Measurements from ENCODE around the gene HERC3. TPM values are rescaled to one million over a fixed set of nuclear protein-coding genes. Genes with fewer than 3 reads are reported as not detected.

Gene HERC3
- total RNA-seq, 1 experiment from 2014 or later: 5.5 TPM

GRCh38 chr4:88754796-88755195 lies 162.5 kb downstream of the HERC3 start:
- Mint-ChIP-seq H3K27me3 (ENCODE audit: low read depth) (no peaks in the 10 kb centered on the region), H3K36me3 (peaks cover 9% of the 10 kb centered on the region), H3K9me3 (no peaks in the 10 kb centered on the region), H3K4me3 (no peak overlapping the region), H3K27ac (no peak overlapping the region), H3K4me1 (peaks cover 23% of the 10 kb centered on the region)
- DNase-seq (ENCODE audit: low spot score) (no peak), ATAC-seq (no peak)
- TF ChIP-seq ATF3 (CRISPR knock-in tag; conservative IDR thresholded peaks at IDR 0.05) (no peak), FOXJ3 (CRISPR knock-in tag; IDR thresholded peaks at IDR 0.05; ENCODE audit: borderline replicate concordance) (no peak), MAX (CRISPR knock-in tag; IDR thresholded peaks at IDR 0.05) (no peak)
- POLR2A ChIA-PET: no interaction called here
- CTCF ChIA-PET: interaction anchor here (1.2 kb wide), 1 partner anchor 57 kb away, joined by 3 read pairs; the partner anchor contains the start of gene NAP1L5

DNA sequence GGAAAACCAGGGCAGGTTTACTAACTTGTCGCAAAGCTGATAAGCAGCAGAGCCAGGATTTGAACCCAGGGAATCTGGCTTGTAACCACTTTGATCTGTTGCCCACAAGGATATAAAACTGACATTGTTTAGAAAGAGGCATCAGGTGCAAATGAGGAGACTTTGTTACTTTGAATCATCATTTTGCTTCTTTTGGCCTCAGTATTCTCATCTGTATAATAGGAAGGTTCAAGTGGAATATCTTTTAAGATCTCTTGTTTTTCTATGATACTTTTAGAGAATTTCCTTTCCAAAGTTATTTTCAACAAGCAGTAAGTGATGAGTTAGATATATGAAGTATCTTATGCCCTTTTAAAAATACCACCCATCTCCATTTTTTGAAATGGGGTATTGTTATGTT lies 163.2 kb downstream of the HERC3 start:
- H3K4me3 Mint-ChIP-seq: no peak overlapping the region
- H3K36me3 Mint-ChIP-seq: peaks cover 3% of the 10 kb centered on the region; the same call in 1 of the 2 replicates
- DNase-seq (ENCODE audit: low spot score) (no peak), ATAC-seq (no peak)
- no peak overlapping the region for H3K27ac Mint-ChIP-seq
- H3K9me3 Mint-ChIP-seq: no peaks in the 10 kb centered on the region
- ChIA-PET CTCF (interaction anchor here (1.2 kb wide), 1 partner anchor 58 kb away, joined by 3 read pairs; the partner anchor contains the start of gene NAP1L5), POLR2A (no interaction called here)
- H3K4me1 Mint-ChIP-seq: peaks cover 26% of the 10 kb centered on the region
- TF ChIP-seq JUN (CRISPR knock-in tag; IDR thresholded peaks at IDR 0.05) (no peak), PRRX2 (CRISPR knock-in tag; IDR thresholded peaks at IDR 0.05) (no peak), TEAD1 (CRISPR knock-in tag; IDR thresholded peaks at IDR 0.05) (no peak), NR1H2 (CRISPR knock-in tag; IDR thresholded peaks at IDR 0.05) (no peak), NFYB (CRISPR knock-in tag; conservative IDR thresholded peaks at IDR 0.05; ENCODE audit: low read depth) (no peak), ZNF232 (CRISPR knock-in tag; IDR thresholded peaks at IDR 0.05) (no peak), ZNF317 (CRISPR knock-in tag; IDR thresholded peaks at IDR 0.05; ENCODE audit: borderline replicate concordance, low read depth) (no peak), SMAD4 (CRISPR knock-in tag; IDR thresholded peaks at IDR 0.05) (no peak), FOXP1 (CRISPR knock-in tag; IDR thresholded peaks at IDR 0.05; ENCODE audit: borderline replicate concordance) (no peak), GABPB1 (CRISPR knock-in tag; IDR thresholded peaks at IDR 0.05) (no peak), ATF1 (CRISPR knock-in tag; IDR thresholded peaks at IDR 0.05) (no peak), ZNF138 (CRISPR knock-in tag; conservative IDR thresholded peaks at IDR 0.05) (no peak), KAT7 (CRISPR knock-in tag; IDR thresholded peaks at IDR 0.05; ENCODE audit: borderline replicate concordance) (no peak), ERG (CRISPR knock-in tag; IDR thresholded peaks at IDR 0.05) (no peak), CREB1 (CRISPR knock-in tag; IDR thresholded peaks at IDR 0.05) (no peak)
- TF ChIP-seq, protein P1, sequence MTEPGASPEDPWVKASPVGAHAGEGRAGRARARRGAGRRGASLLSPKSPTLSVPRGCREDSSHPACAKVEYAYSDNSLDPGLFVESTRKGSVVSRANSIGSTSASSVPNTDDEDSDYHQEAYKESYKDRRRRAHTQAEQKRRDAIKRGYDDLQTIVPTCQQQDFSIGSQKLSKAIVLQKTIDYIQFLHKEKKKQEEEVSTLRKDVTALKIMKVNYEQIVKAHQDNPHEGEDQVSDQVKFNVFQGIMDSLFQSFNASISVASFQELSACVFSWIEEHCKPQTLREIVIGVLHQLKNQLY (CRISPR knock-in tag; IDR thresholded peaks at IDR 0.05): no peak
- TF ChIP-seq, protein P2, sequence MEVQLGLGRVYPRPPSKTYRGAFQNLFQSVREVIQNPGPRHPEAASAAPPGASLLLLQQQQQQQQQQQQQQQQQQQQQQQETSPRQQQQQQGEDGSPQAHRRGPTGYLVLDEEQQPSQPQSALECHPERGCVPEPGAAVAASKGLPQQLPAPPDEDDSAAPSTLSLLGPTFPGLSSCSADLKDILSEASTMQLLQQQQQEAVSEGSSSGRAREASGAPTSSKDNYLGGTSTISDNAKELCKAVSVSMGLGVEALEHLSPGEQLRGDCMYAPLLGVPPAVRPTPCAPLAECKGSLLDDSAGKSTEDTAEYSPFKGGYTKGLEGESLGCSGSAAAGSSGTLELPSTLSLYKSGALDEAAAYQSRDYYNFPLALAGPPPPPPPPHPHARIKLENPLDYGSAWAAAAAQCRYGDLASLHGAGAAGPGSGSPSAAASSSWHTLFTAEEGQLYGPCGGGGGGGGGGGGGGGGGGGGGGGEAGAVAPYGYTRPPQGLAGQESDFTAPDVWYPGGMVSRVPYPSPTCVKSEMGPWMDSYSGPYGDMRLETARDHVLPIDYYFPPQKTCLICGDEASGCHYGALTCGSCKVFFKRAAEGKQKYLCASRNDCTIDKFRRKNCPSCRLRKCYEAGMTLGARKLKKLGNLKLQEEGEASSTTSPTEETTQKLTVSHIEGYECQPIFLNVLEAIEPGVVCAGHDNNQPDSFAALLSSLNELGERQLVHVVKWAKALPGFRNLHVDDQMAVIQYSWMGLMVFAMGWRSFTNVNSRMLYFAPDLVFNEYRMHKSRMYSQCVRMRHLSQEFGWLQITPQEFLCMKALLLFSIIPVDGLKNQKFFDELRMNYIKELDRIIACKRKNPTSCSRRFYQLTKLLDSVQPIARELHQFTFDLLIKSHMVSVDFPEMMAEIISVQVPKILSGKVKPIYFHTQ (CRISPR knock-in tag; IDR thresholded peaks at IDR 0.05): no peak
- H3K27me3 Mint-ChIP-seq (ENCODE audit: low read depth): no peaks in the 10 kb centered on the region

All from WTC11 (cell line).